ENCODE data around the gene ASPG. TPM values are rescaled to one million over a fixed set of nuclear protein-coding genes. Genes with fewer than 3 reads are reported as not detected.

ASPG gene
- total RNA-seq, 2 donors from 2014 or later, result 0.14 to 0.35 TPM

GRCh38 chr14:104081951-104082464 lies 3.5 kb upstream of the ASPG start:
- DNase-seq (ENCODE audit: low spot score), result no peak
- Histone ChIP-seq H3K36me3 (no peaks in the 10 kb centered on the region), H3K27me3 (replicated peaks; ENCODE audit: insufficient read depth) (no peaks in the 10 kb centered on the region), H3K4me1 (ENCODE audit: control insufficient read depth in 1 of 2, low read depth in 2 of 2) (no peaks in the 10 kb centered on the region), H3K9me3 (no peaks in the 10 kb centered on the region), H3K27ac (no peak overlapping the region), H3K4me3 (no peak overlapping the region)
- no peak for ATAC-seq (ENCODE audit: insufficient number of reproducible peaks, low FRiP score, low read depth)
- no peak for TF ChIP-seq CTCF (IDR thresholded peaks at IDR 0.05)

GRCh38 chr14:104082807-104083206 lies 2.7 kb upstream of the ASPG start:
- no peak for ATAC-seq (ENCODE audit: insufficient number of reproducible peaks, low FRiP score, low read depth)
- Histone ChIP-seq H3K27me3 (replicated peaks; ENCODE audit: insufficient read depth) (no peaks in the 10 kb centered on the region), H3K4me1 (ENCODE audit: control insufficient read depth in 1 of 2, low read depth in 2 of 2) (no peaks in the 10 kb centered on the region), H3K4me3 (no peak overlapping the region), H3K27ac (no peak overlapping the region), H3K36me3 (no peaks in the 10 kb centered on the region), H3K9me3 (no peaks in the 10 kb centered on the region)
- TF ChIP-seq CTCF (IDR thresholded peaks at IDR 0.05), result no peak
- no peak for DNase-seq (ENCODE audit: low spot score)

GRCh38 chr14:104084251-104085002 lies 1.1 kb upstream of the ASPG start:
- H3K4me1 ChIP-seq (ENCODE audit: control insufficient read depth in 1 of 2, low read depth in 2 of 2), result no peaks in the 10 kb centered on the region
- H3K9me3 ChIP-seq, result no peaks in the 10 kb centered on the region
- ATAC-seq (ENCODE audit: insufficient number of reproducible peaks, low FRiP score, low read depth), result no peak
- H3K27me3 ChIP-seq (replicated peaks; ENCODE audit: insufficient read depth), result no peaks in the 10 kb centered on the region
- no peaks in the 10 kb centered on the region for H3K36me3 ChIP-seq
- no peak for TF ChIP-seq CTCF (IDR thresholded peaks at IDR 0.05)
- DNase-seq (ENCODE audit: low spot score), result no peak
- H3K27ac ChIP-seq, result no peak overlapping the region
- no peak overlapping the region for H3K4me3 ChIP-seq

GRCh38 chr14:104085889-104086201 lies 345 bp downstream of the ASPG start:
- H3K4me1 ChIP-seq (ENCODE audit: control insufficient read depth in 1 of 2, low read depth in 2 of 2), result no peaks in the 10 kb centered on the region
- no peak for ATAC-seq (ENCODE audit: insufficient number of reproducible peaks, low FRiP score, low read depth)
- H3K9me3 ChIP-seq, result no peaks in the 10 kb centered on the region
- DNase-seq (ENCODE audit: low spot score), result no peak
- TF ChIP-seq CTCF (IDR thresholded peaks at IDR 0.05), result no peak
- no peaks in the 10 kb centered on the region for H3K27me3 ChIP-seq (replicated peaks; ENCODE audit: insufficient read depth)
- no peak overlapping the region for H3K27ac ChIP-seq
- H3K36me3 ChIP-seq, result no peaks in the 10 kb centered on the region
- no peak overlapping the region for H3K4me3 ChIP-seq

- Histone ChIP-seq H3K27me3 (replicated peaks; ENCODE audit: insufficient read depth) (no peaks in the 10 kb centered on the region), H3K4me1 (ENCODE audit: control insufficient read depth in 1 of 2, low read depth in 2 of 2) (no peaks in the 10 kb centered on the region), H3K4me3 (no peak overlapping the region), H3K9me3 (no peaks in the 10 kb centered on the region), H3K27ac (no peak overlapping the region), H3K36me3 (no peaks in the 10 kb centered on the region)
- ATAC-seq (ENCODE audit: insufficient number of reproducible peaks, low FRiP score, low read depth) (no peak), DNase-seq (ENCODE audit: low spot score) (no peak)
- TF ChIP-seq CTCF (IDR thresholded peaks at IDR 0.05), result no peak
Observed at GRCh38 chr14:104086210-104086660, 735 bp downstream of the ASPG start.

Measured in thoracic aorta (tissue), 2 donors.